Measurements from ENCODE around the gene DCTN3. TPM values are rescaled to one million over a fixed set of nuclear protein-coding genes. Genes with fewer than 3 reads are reported as not detected.

Gene DCTN3
- total and polyA plus RNA-seq, 9 of the 15 experiments (the other 6 are each of a cell fraction or from before 2014, with no cell fraction given) = 11.0 to 51.0 (median 41.9) TPM

DNA sequence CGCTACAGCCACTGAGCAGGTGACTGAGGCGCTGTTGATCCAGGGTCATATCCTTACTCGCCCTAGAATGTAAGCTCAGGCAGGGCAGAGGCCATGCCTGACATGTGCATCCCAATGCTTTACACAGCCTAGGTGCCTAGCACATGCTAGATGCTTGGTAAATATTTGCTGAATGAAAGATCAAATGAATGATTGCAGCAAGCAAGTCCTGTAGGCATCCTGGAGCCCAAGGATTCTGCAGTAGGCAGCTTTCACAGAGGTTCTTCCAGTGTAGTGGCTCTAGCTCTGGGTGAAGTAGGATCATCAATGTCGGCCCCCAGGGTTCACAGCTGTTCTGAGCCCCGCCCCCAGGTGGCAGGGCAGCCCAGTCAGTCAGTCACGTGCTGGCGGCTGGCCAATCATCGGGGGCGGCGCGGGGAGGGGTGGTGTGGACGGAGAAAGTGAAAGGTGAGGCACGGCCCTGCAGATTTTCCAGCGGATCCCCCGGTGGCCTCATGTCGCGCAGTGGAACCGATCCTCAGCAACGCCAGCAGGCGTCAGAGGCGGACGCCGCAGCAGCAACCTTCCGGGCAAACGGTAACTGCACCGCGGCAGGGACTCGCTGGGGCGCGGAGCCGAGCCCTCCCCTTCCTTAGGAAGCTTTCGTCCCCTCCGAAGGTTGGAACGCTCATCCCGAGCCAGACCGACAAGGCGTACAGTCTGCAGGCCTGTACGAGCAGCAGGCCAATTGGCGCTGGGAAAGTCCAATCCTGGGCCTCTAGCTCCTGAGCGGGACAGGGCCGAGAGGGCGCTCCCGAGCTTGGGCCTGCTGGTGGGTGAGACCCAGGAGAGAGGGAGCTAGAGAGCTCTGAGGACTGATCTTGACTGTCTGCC is 26.2 kb upstream of the DCTN3 start, which contains the start of gene GALT (continued):
- TF ChIP-seq, protein P1, sequence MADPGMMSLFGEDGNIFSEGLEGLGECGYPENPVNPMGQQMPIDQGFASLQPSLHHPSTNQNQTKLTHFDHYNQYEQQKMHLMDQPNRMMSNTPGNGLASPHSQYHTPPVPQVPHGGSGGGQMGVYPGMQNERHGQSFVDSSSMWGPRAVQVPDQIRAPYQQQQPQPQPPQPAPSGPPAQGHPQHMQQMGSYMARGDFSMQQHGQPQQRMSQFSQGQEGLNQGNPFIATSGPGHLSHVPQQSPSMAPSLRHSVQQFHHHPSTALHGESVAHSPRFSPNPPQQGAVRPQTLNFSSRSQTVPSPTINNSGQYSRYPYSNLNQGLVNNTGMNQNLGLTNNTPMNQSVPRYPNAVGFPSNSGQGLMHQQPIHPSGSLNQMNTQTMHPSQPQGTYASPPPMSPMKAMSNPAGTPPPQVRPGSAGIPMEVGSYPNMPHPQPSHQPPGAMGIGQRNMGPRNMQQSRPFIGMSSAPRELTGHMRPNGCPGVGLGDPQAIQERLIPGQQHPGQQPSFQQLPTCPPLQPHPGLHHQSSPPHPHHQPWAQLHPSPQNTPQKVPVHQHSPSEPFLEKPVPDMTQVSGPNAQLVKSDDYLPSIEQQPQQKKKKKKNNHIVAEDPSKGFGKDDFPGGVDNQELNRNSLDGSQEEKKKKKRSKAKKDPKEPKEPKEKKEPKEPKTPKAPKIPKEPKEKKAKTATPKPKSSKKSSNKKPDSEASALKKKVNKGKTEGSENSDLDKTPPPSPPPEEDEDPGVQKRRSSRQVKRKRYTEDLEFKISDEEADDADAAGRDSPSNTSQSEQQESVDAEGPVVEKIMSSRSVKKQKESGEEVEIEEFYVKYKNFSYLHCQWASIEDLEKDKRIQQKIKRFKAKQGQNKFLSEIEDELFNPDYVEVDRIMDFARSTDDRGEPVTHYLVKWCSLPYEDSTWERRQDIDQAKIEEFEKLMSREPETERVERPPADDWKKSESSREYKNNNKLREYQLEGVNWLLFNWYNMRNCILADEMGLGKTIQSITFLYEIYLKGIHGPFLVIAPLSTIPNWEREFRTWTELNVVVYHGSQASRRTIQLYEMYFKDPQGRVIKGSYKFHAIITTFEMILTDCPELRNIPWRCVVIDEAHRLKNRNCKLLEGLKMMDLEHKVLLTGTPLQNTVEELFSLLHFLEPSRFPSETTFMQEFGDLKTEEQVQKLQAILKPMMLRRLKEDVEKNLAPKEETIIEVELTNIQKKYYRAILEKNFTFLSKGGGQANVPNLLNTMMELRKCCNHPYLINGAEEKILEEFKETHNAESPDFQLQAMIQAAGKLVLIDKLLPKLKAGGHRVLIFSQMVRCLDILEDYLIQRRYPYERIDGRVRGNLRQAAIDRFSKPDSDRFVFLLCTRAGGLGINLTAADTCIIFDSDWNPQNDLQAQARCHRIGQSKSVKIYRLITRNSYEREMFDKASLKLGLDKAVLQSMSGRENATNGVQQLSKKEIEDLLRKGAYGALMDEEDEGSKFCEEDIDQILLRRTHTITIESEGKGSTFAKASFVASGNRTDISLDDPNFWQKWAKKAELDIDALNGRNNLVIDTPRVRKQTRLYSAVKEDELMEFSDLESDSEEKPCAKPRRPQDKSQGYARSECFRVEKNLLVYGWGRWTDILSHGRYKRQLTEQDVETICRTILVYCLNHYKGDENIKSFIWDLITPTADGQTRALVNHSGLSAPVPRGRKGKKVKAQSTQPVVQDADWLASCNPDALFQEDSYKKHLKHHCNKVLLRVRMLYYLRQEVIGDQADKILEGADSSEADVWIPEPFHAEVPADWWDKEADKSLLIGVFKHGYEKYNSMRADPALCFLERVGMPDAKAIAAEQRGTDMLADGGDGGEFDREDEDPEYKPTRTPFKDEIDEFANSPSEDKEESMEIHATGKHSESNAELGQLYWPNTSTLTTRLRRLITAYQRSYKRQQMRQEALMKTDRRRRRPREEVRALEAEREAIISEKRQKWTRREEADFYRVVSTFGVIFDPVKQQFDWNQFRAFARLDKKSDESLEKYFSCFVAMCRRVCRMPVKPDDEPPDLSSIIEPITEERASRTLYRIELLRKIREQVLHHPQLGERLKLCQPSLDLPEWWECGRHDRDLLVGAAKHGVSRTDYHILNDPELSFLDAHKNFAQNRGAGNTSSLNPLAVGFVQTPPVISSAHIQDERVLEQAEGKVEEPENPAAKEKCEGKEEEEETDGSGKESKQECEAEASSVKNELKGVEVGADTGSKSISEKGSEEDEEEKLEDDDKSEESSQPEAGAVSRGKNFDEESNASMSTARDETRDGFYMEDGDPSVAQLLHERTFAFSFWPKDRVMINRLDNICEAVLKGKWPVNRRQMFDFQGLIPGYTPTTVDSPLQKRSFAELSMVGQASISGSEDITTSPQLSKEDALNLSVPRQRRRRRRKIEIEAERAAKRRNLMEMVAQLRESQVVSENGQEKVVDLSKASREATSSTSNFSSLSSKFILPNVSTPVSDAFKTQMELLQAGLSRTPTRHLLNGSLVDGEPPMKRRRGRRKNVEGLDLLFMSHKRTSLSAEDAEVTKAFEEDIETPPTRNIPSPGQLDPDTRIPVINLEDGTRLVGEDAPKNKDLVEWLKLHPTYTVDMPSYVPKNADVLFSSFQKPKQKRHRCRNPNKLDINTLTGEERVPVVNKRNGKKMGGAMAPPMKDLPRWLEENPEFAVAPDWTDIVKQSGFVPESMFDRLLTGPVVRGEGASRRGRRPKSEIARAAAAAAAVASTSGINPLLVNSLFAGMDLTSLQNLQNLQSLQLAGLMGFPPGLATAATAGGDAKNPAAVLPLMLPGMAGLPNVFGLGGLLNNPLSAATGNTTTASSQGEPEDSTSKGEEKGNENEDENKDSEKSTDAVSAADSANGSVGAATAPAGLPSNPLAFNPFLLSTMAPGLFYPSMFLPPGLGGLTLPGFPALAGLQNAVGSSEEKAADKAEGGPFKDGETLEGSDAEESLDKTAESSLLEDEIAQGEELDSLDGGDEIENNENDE (IDR thresholded peaks at IDR 0.05; ENCODE audit: low read depth, low read length) = no peak
- TF ChIP-seq, protein P2, sequence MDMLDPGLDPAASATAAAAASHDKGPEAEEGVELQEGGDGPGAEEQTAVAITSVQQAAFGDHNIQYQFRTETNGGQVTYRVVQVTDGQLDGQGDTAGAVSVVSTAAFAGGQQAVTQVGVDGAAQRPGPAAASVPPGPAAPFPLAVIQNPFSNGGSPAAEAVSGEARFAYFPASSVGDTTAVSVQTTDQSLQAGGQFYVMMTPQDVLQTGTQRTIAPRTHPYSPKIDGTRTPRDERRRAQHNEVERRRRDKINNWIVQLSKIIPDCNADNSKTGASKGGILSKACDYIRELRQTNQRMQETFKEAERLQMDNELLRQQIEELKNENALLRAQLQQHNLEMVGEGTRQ (CRISPR knock-in tag; IDR thresholded peaks at IDR 0.05) = peak; percentile 100
- TF ChIP-seq, protein P3, sequence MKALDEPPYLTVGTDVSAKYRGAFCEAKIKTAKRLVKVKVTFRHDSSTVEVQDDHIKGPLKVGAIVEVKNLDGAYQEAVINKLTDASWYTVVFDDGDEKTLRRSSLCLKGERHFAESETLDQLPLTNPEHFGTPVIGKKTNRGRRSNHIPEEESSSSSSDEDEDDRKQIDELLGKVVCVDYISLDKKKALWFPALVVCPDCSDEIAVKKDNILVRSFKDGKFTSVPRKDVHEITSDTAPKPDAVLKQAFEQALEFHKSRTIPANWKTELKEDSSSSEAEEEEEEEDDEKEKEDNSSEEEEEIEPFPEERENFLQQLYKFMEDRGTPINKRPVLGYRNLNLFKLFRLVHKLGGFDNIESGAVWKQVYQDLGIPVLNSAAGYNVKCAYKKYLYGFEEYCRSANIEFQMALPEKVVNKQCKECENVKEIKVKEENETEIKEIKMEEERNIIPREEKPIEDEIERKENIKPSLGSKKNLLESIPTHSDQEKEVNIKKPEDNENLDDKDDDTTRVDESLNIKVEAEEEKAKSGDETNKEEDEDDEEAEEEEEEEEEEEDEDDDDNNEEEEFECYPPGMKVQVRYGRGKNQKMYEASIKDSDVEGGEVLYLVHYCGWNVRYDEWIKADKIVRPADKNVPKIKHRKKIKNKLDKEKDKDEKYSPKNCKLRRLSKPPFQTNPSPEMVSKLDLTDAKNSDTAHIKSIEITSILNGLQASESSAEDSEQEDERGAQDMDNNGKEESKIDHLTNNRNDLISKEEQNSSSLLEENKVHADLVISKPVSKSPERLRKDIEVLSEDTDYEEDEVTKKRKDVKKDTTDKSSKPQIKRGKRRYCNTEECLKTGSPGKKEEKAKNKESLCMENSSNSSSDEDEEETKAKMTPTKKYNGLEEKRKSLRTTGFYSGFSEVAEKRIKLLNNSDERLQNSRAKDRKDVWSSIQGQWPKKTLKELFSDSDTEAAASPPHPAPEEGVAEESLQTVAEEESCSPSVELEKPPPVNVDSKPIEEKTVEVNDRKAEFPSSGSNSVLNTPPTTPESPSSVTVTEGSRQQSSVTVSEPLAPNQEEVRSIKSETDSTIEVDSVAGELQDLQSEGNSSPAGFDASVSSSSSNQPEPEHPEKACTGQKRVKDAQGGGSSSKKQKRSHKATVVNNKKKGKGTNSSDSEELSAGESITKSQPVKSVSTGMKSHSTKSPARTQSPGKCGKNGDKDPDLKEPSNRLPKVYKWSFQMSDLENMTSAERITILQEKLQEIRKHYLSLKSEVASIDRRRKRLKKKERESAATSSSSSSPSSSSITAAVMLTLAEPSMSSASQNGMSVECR (CRISPR knock-in tag; IDR thresholded peaks at IDR 0.05) = peak; percentile 36
- TF ChIP-seq, protein P4, sequence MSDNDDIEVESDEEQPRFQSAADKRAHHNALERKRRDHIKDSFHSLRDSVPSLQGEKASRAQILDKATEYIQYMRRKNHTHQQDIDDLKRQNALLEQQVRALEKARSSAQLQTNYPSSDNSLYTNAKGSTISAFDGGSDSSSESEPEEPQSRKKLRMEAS (CRISPR knock-in tag; IDR thresholded peaks at IDR 0.05) = peak; percentile 84
- TF ChIP-seq TBP (optimal IDR thresholded peaks at IDR 0.05; ENCODE audit: low read depth, low read length) (peak; percentile 37), YBX1 (IDR thresholded peaks at IDR 0.05) (no peak), CTBP1 (IDR thresholded peaks at IDR 0.05; ENCODE audit: borderline replicate concordance) (peak; percentile 36; the same call in 1 of the 2 replicates)

Data from K562 (cell line).